HL-60 (cell line): ENCODE results near the gene DGKI.

Experiments
- CTCF ChIP-seq: IDR thresholded peaks from one replicate; pipeline ENCODE4 v1.5.1; 2011; ENCODE audit warnings: low read length, control low read depth, inconsistent platforms; ENCODE audit not compliant: insufficient read depth
- POLR2AphosphoS5 ChIP-seq: IDR thresholded peaks from 2 replicates; pipeline ENCODE4 v1.6.1; 2012; ENCODE audit warnings: low read depth
- SPI1 ChIP-seq: IDR thresholded peaks from 2 replicates; pipeline ENCODE4 v1.6.1; 2012; ENCODE audit warnings: low read depth, mild to moderate bottlenecking, borderline replicate concordance

- no peak for TF ChIP-seq CTCF
- no peak for TF ChIP-seq POLR2AphosphoS5
- TF ChIP-seq SPI1: no peak
These were observed 362.4 kb downstream of the DGKI start for GRCh38 chr7:137484326-137484725.
